Mammary epithelial cell (primary cell): Measurements from ENCODE around the gene LRRC3.

Experiments used
- CTCF ChIP-seq, 2 donors: IDR thresholded peaks in 1 of 2; conservative IDR thresholded peaks in 1 of 2; 2 replicates each; pipeline ENCODE4 v1.5.1; 2011 to 2012; ENCODE audit warnings: inconsistent platforms in 2 of 2, low read length in 2 of 2, mild to moderate bottlenecking in 2 of 2, control low read depth in 1 of 2, low read depth in 1 of 2; ENCODE audit not compliant: insufficient read depth in 1 of 2; ENCODE audit errors: extremely low read depth in 1 of 2
- EZH2 ChIP-seq: IDR thresholded peaks from 2 replicates; pipeline ENCODE4 v1.6.1; 2012; ENCODE audit warnings: low read length, inconsistent platforms, borderline replicate concordance

GRCh38 chr21:44510109-44510507, 54.8 kb downstream of the LRRC3 start:
- TF ChIP-seq CTCF (conservative IDR thresholded peaks at IDR 0.05 in 1 of 2, IDR thresholded peaks at IDR 0.05 in 1 of 2; ENCODE audit: extremely low read depth in 1 of 2, insufficient read depth in 1 of 2, low read depth in 1 of 2, low read length in 2 of 2) (no peak), EZH2 (no peak)
